SK-N-MC (cell line): ENCODE measurements around the gene ALKAL2.

Experiments
- EZH2 ChIP-seq: fragments of 200-600 bp; sonication (generic); IDR thresholded peaks from one replicate; pipeline ENCODE4 v1.6.1; 2017; ENCODE audit warnings: antibody characterized with exemption
- FOXP2 ChIP-seq: optimal IDR thresholded peaks from 2 replicates; pipeline ENCODE3; 2011; ENCODE audit warnings: mild to moderate bottlenecking, moderate library complexity; ENCODE audit not compliant: insufficient read depth; ENCODE audit errors: extremely low read length, control extremely low read depth
- POLR2AphosphoS5 ChIP-seq: IDR thresholded peaks from 2 replicates; pipeline ENCODE4 v1.6.1; 2012; ENCODE audit warnings: mild to moderate bottlenecking, low read depth, low read length, borderline replicate concordance

DNA sequence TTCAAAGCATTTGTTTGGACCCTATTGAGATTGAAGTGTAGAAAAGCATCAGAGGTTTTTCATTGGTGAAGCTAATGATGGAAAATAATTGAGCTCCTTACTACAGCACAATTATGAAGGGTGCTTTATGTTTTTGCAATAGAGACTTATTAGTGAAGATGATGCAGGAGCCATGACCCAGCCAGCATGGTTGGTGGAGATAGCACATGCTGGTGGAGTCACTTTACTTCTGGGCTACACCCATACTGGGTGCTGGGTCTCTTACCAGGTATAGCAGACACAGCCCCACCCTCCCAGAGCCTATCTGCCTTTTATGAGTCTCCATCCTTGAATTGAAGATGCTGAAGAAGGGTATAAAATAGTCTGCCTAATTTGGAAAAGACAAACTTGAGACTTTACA lies 19.6 kb downstream of the ALKAL2 start:
- TF ChIP-seq EZH2, result no peak
- TF ChIP-seq POLR2AphosphoS5, result no peak
- TF ChIP-seq FOXP2, result no peak
